NCI-H146 treated with DMSO at 0.1 percent for 48 hours (cell line): Measurements from ENCODE around the gene ZNF214.
"Not testable (repeated sequence)": the region's sequence is repeated elsewhere in the genome, so short reads cannot be mapped to it uniquely, and the experiment has no call there.

ENCODE experiments used
- DNase-seq: peaks from one replicate; lab custom pipeline; 2025; ENCODE audit not compliant: unreplicated experiment; lab: John Stamatoyannopoulos, UW

The ZNF214 gene

GRCh38 chr11:6991227-6991626 lies 28.9 kb downstream of the ZNF214 start:
- DNase-seq = no peak

DNA sequence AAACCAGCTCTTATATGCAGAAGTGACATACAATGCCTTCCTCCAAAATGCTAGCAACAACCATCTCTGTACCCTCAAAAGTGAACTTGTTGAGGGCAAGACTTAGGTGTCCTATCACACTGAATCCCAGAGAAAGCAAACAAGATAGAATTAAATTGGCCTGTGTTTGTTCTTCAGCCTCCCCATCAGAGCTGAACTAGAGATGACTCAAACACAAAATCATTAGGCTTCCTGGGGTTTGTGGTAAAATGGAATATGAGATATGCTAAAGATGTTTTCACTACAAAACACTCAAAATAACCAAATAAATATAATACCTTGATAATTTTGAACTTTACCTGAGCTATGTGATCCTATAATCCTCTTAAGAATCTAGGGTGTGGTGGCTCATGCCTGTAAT lies 31.6 kb downstream of the ZNF214 start:
- no peak for DNase-seq

DNA sequence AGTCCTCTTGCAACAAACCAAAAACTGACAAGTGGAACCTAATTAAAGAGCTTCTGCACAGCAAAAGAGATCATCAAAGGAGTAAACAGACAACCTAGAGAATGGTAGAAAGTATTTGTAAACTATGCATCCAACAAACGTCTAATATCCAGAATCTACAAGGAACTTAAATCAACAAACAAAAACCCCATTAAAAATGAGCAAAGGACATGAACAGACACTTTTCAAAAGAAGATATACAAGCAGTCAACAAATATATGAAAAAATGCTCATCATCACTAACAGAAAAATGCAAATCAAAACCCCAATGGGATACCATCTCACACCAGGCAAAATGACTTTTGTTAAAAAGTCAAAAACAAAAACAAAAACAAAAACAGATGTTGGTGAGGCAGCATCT lies 33.7 kb downstream of the ZNF214 start:
- DNase-seq = no peak

DNA sequence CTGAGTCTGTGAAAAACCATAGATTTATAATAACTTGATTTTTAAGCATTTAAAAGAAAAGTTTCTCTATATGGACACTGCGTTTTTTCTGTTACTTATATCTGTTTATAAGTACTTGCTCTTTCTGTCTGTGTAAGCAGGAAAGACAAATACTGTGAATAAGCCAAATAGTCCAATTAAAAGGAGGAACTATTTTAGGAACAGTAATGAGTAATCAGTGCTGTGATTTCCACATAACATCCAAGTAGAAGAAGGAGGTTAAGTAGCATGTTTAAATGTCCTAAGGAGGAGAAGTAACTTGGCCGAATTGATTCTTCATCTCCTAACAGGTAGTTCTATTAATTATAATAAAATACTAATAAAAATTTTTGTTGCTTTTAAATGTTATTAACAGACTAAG lies 40.8 kb downstream of the ZNF214 start:
- no peak for DNase-seq

DNA sequence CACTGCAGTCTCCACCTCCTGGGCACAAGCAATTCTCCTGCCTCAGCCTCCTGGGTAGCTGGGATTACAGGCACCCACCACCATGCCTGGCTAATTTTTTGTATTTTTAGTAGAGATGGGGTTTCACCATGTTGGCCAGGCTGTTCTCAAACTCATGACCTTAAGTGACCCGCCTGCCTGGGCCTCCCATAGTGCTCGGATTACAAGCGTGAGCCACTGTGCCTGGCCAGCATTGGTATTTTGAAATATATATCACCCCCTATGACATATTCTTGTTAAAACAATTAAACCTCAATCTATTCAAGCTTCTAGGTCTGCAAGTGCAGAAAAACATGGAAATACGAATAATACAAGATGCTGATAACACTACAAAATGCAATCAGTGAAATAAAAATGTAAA lies 50.3 kb downstream of the ZNF214 start:
- DNase-seq = not testable (repeated sequence)

- no peak for DNase-seq
Measured at GRCh38 chr11:6968816-6969215, 51.3 kb downstream of the ZNF214 start.

- no peak for DNase-seq
Measured at GRCh38 chr11:6962673-6963072, 57.5 kb downstream of the ZNF214 start.

DNA sequence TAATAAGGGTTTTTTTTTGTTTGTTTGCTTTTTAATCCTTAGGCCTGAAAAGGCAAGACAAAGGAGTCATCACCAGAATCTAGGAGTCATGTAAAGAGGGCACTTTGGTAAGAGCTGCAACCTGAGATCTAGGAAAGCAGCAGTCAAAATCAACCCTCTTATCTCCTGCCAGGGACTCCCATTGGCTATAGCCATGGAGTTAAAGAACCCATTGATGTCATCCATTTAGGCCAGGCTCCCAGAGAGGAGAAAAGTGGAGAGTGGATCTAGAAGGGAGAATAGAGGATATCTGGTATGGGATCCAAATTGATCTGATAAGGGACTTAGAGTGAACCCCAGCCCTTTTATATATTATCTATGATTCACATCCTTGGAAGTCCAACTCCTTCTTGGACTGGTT lies 58.0 kb downstream of the ZNF214 start:
- DNase-seq = no peak

GRCh38 chr11:6954248-6954647 lies 65.9 kb downstream of the ZNF214 start:
- DNase-seq = not testable (repeated sequence)
